K562 (cell line): Measurements from ENCODE around the gene NLGN4Y. TPM values are rescaled to one million over a fixed set of nuclear protein-coding genes. Genes with fewer than 3 reads are reported as not detected.

ENCODE experiments used
- ATAC-seq: fragments of 200-7000 bp; cut with Tn5 transposase; 3 replicates; pipeline ENCODE4 v1.9.1; 2020; ENCODE audit warnings: moderate library complexity
- BruUV-seq: library from RNA; stranded (reverse); fragments of 400-500 nt; replicated peaks from 2 replicates; lab custom pipeline; 2021; lab: Mats Ljungman, UMichigan
- CTCF ChIA-PET: fragments of 300-600 bp; formaldehyde crosslinking; extraction: SDS; loops from one replicate; lab custom pipeline; 2021; ENCODE audit warnings: low intra/inter-chr PET ratio; lab: Yijun Ruan, JAX
- POLR2A ChIA-PET: fragments of 300-600, 350-650 bp; sonication (Branson Sonifier 250); formaldehyde crosslinking; extraction: SDS; loops from one replicate; lab custom pipeline; 2021; ENCODE audit warnings: antibody characterized with exemption, inconsistent platforms; lab: Yijun Ruan, JAX
- DNase-seq, 4 experiments: peaks; one replicate each; pipeline versions ENCODE4 v3.0.0 to v3.0.0-alpha.2; 2011 to 2018; ENCODE audit warnings: low spot score in 3 of 4, mixed read lengths in 3 of 4; ENCODE audit errors: extremely low read depth in 1 of 4
- FAIRE-seq: peaks from 2 replicates; lab custom pipeline; 2011; peaks lifted over from hg19 to GRCh38; lab: Jason Lieb, UNC
- H2AFZ ChIP-seq: 2 replicates; pipeline ENCODE4 v1.6.0; 2011; ENCODE audit warnings: low read depth, low read length, control low read depth, inconsistent platforms
- H3K27ac ChIP-seq: fragments of 200-600 bp; 3 replicates; pipeline ENCODE4 v1.8.0; 2011; ENCODE audit warnings: low read depth, mild to moderate bottlenecking, control low read depth, inconsistent platforms, low read length, moderate library complexity, mixed read lengths; ENCODE audit errors: extremely low read depth
- H3K27me3 ChIP-seq, 2 experiments: fragments of 300-600 bp in 1 of 2; 2 replicates in 1 of 2; 3 replicates in 1 of 2; pipeline versions ENCODE4 v1.6.0 to v1.8.0; 2011; ENCODE audit warnings: inconsistent platforms in 2 of 2, low read length in 2 of 2, mild to moderate bottlenecking in 1 of 2, mixed read lengths in 1 of 2, moderate library complexity in 1 of 2; ENCODE audit not compliant: control insufficient read depth in 2 of 2, insufficient read depth in 2 of 2
- H3K36me3 ChIP-seq: fragments of 300-600 bp; 3 replicates; pipeline ENCODE4 v1.8.0; 2011; ENCODE audit warnings: mild to moderate bottlenecking, low read length, inconsistent platforms; ENCODE audit not compliant: control insufficient read depth, insufficient read depth
- H3K4me1 ChIP-seq, 2 experiments: fragments of 200-600 bp in 1 of 2; replicated peaks in 1 of 2; 2 replicates in 1 of 2; 3 replicates in 1 of 2; pipeline versions ENCODE4 v1.5.1 to v1.8.0; 2011; ENCODE audit warnings: inconsistent platforms in 2 of 2, low read length in 2 of 2, mild to moderate bottlenecking in 1 of 2, mixed read lengths in 1 of 2, moderate library complexity in 1 of 2; ENCODE audit not compliant: control insufficient read depth in 2 of 2, insufficient read depth in 2 of 2
- H3K4me2 ChIP-seq: 2 replicates; pipeline ENCODE4 v1.6.1; 2011; ENCODE audit warnings: low read length, control low read depth, inconsistent platforms, mixed read lengths; ENCODE audit not compliant: insufficient read depth
- H3K4me3 ChIP-seq: fragments of 200-600 bp; sonication (generic), shearing (Covaris generic); 2 replicates; pipeline ENCODE4 v1.5.1; 2016; ENCODE audit warnings: control low read depth, inconsistent platforms
- H3K79me2 ChIP-seq: fragments of 200-600 bp; 3 replicates; pipeline ENCODE4 v1.8.0; 2011; ENCODE audit warnings: low read length, inconsistent platforms; ENCODE audit not compliant: control insufficient read depth, insufficient read depth
- H3K9ac ChIP-seq, 2 experiments: 2 replicates each; pipeline versions ENCODE4 v1.6.0 to v1.6.1; 2011; ENCODE audit warnings: low read depth in 2 of 2, low read length in 2 of 2, control low read depth in 1 of 2, inconsistent platforms in 1 of 2, mild to moderate bottlenecking in 1 of 2, mixed read lengths in 1 of 2; ENCODE audit not compliant: insufficient read depth in 1 of 2
- H3K9me1 ChIP-seq: one replicate; pipeline ENCODE4 v1.6.0; 2011; ENCODE audit warnings: inconsistent platforms, mild to moderate bottlenecking, low read length, moderate library complexity; ENCODE audit not compliant: control insufficient read depth, insufficient read depth
- H3K9me3 ChIP-seq: replicated peaks from 2 replicates; pipeline ENCODE4 v1.5.1; 2011; ENCODE audit warnings: low read depth, low read length, inconsistent platforms; ENCODE audit not compliant: control insufficient read depth, insufficient read depth
- H4K20me1 ChIP-seq: replicated peaks from 2 replicates; pipeline ENCODE4 v1.6.1; 2011; ENCODE audit warnings: low read length, inconsistent platforms, mixed read lengths; ENCODE audit not compliant: control insufficient read depth, insufficient read depth
- BACH1 ChIP-seq: fragments of 200-800 bp; sonication (Bioruptor generic); IDR thresholded peaks from 2 replicates; pipeline ENCODE4 v1.6.1; 2016; ENCODE audit warnings: missing genetic modification characterization, missing compliant biosample characterization
- CEBPZ ChIP-seq: fragments of 150-350 bp; IDR thresholded peaks from 2 replicates; pipeline ENCODE4 v1.6.1; 2014; ENCODE audit warnings: low read depth, mild to moderate bottlenecking, low read length, borderline replicate concordance
- HMBOX1 ChIP-seq: sonication (generic); IDR thresholded peaks from 2 replicates; pipeline ENCODE4 v1.6.1; 2016
- PHF21A ChIP-seq: fragments of 450-650 bp; IDR thresholded peaks from 2 replicates; pipeline ENCODE4 v1.6.1; 2017; ENCODE audit warnings: low read depth, borderline replicate concordance
- PHTF2 ChIP-seq: fragments of 250-450 bp; sonication (Bioruptor Pico); IDR thresholded peaks from 2 replicates; pipeline ENCODE4 v1.5.0; 2021; ENCODE audit warnings: mild to moderate bottlenecking
- SAP30 ChIP-seq: fragments of 200-600 bp; sonication (generic); IDR thresholded peaks from 2 replicates; pipeline ENCODE4 v1.6.1; 2012; ENCODE audit warnings: borderline replicate concordance, low read depth, mild to moderate bottlenecking, moderate library complexity, low read length, control low read depth, inconsistent platforms; ENCODE audit not compliant: insufficient read depth, poor library complexity, severe bottlenecking
- SIX5 ChIP-seq, 2 experiments: IDR thresholded peaks; 2 replicates each; pipeline ENCODE4 v1.6.1; 2011; ENCODE audit warnings: low read length in 2 of 2, borderline replicate concordance in 1 of 2, low read depth in 1 of 2, mild to moderate bottlenecking in 1 of 2, moderate library complexity in 1 of 2; ENCODE audit not compliant: insufficient read depth in 1 of 2
- SMARCB1 ChIP-seq: IDR thresholded peaks from 2 replicates; pipeline ENCODE4 v1.6.1; 2011; ENCODE audit warnings: improper control_type of control experiment, low read depth; ENCODE audit not compliant: insufficient read length
- SMARCE1 ChIP-seq: fragments of 450-650 bp; IDR thresholded peaks from 2 replicates; pipeline ENCODE4 v1.7.1; 2016; ENCODE audit warnings: mild to moderate bottlenecking
- ZNF436 ChIP-seq: fragments of 250-450, 450-650 bp; sonication (Bioruptor Pico); formaldehyde crosslinking; IDR thresholded peaks from 2 replicates; pipeline ENCODE4 v1.7.0; 2020; ENCODE audit warnings: mild to moderate bottlenecking
- ZNF77 ChIP-seq: fragments of 250-450 bp; sonication (Bioruptor Pico); IDR thresholded peaks from 2 replicates; pipeline ENCODE4 v1.5.0; 2020
- WGBS: fragments of 100-300 bp; shearing (Covaris generic); methylation state at CpG from one replicate; pipeline ENCODE4 v1.1.6; 2016; ENCODE audit warnings: low coverage, mixed read lengths; ENCODE audit not compliant: insufficient coverage; ENCODE audit errors: missing lambda C conversion rate; 5-methylcytosine and 5-hydroxymethylcytosine counted together
- in situ Hi-C: fragments of 300-500 bp; cut with MboI; formaldehyde crosslinking; loops from 4 replicates; pipeline ENCODE4 v1.15.0; 2018; ENCODE audit warnings: inconsistent platforms, mixed read lengths
- intact Hi-C: fragments of 100-400 bp; cut with micrococcal nuclease; formaldehyde crosslinking; loops from 2 replicates; pipeline ENCODE4 v1.14.2; 2022
- polyA plus RNA-seq, 8 experiments: library from polyadenylated mRNA; depleted of rRNA in 4 of 8; stranded (reverse) in 5 of 8; unstranded in 3 of 8; fragments of >200 nt; fragmentation: Nextera tagmentation in 2 of 8; fragmentation: Illumina TruSeq in 1 of 8; extraction: Ambion mirVana in 2 of 8; extraction: Trizol in 1 of 8; gene quantifications; 2 replicates each; pipeline versions ENCODE4 v1.2.1 to v1.2.3, GENCODE V29; 2011 to 2014; ENCODE audit warnings: inconsistent platforms in 1 of 8, missing spikeins in 1 of 8
- total RNA-seq, 7 experiments: library from RNA; depleted of rRNA in 6 of 7; stranded (reverse); fragments of >200 nt in 6 of 7; fragmentation: Illumina TruSeq in 2 of 7; extraction: Trizol in 2 of 7; gene quantifications; 2 replicates each; pipeline versions ENCODE4 v1.2.1 to v1.2.3, GENCODE V29; 2011 to 2021; ENCODE audit warnings: low replicate concordance in 1 of 7

The NLGN4Y gene
- total and polyA plus RNA-seq, 9 of the 15 experiments (the other 6 are each of a cell fraction or from before 2014, with no cell fraction given): not detected

- H3K4me3 ChIP-seq: no peak overlapping the region
- no peaks in the 10 kb centered on the region for H3K9me3 ChIP-seq
- no peaks in the 10 kb centered on the region for H4K20me1 ChIP-seq
- no peak overlapping the region for H3K4me2 ChIP-seq
- BruUV-seq: no TSS peak
- H3K27me3 ChIP-seq: no peaks in the 10 kb centered on the region
- DNase-seq: no peak
- ATAC-seq: no peak
- H3K9me1 ChIP-seq: no peaks in the 10 kb centered on the region
- H3K36me3 ChIP-seq: no peaks in the 10 kb centered on the region
- WGBS: no CpG with 5 or more reads among the region's 1 CpG
- H3K27ac ChIP-seq: no peak overlapping the region
- TF ChIP-seq HMBOX1: no peak
- no peak for TF ChIP-seq PHF21A
- no peak for TF ChIP-seq ZNF77 (CRISPR knock-in tag)
- ChIA-PET POLR2A (no interaction called here), CTCF (no interaction called here)
- in situ Hi-C loops (no loop called here), intact Hi-C loops (no loop called here)
- no peaks in the 10 kb centered on the region for H3K79me2 ChIP-seq
- no peak overlapping the region for H2AFZ ChIP-seq
- H3K9ac ChIP-seq: no peak overlapping the region
- no peaks in the 10 kb centered on the region for H3K4me1 ChIP-seq
- FAIRE-seq: no peak
Observed at GRCh38 chrY:14741596-14741995, 217.3 kb downstream of the NLGN4Y start.

GRCh38 chrY:14748329-14748728, 224.0 kb downstream of the NLGN4Y start:
- no peaks in the 10 kb centered on the region for H3K79me2 ChIP-seq
- POLR2A ChIA-PET: no interaction called here
- intact Hi-C loops (no loop called here), in situ Hi-C loops (no loop called here)
- FAIRE-seq: no peak
- no peaks in the 10 kb centered on the region for H3K36me3 ChIP-seq
- no CpG with 5 or more reads among the region's 4 CpGs for WGBS
- ATAC-seq: no peak
- no peak overlapping the region for H3K4me3 ChIP-seq
- no peaks in the 10 kb centered on the region for H3K4me1 ChIP-seq
- no peak overlapping the region for H2AFZ ChIP-seq
- BruUV-seq: no TSS peak
- no peaks in the 10 kb centered on the region for H3K9me1 ChIP-seq
- DNase-seq: no peak
- no peak overlapping the region for H3K27ac ChIP-seq
- H3K4me2 ChIP-seq: no peak overlapping the region
- no peaks in the 10 kb centered on the region for H3K27me3 ChIP-seq
- CTCF ChIA-PET: no interaction called here
- no peaks in the 10 kb centered on the region for H3K9me3 ChIP-seq
- H4K20me1 ChIP-seq: no peaks in the 10 kb centered on the region
- no peak overlapping the region for H3K9ac ChIP-seq
- TF ChIP-seq SMARCB1: no peak
- no peak for TF ChIP-seq BACH1 (tag)
- TF ChIP-seq PHTF2: no peak
- TF ChIP-seq SMARCE1: no peak
- no peak for TF ChIP-seq ZNF436 (CRISPR knock-in tag)
- TF ChIP-seq SAP30: no peak
- TF ChIP-seq CEBPZ: no peak
- TF ChIP-seq SIX5 (IDR thresholded peaks at IDR 0.05; ENCODE audit: borderline replicate concordance in 1 of 2, insufficient read depth in 1 of 2, low read depth in 1 of 2, low read length in 2 of 2): no peak
